Measurements from ENCODE around the gene OR2V2.

DNA sequence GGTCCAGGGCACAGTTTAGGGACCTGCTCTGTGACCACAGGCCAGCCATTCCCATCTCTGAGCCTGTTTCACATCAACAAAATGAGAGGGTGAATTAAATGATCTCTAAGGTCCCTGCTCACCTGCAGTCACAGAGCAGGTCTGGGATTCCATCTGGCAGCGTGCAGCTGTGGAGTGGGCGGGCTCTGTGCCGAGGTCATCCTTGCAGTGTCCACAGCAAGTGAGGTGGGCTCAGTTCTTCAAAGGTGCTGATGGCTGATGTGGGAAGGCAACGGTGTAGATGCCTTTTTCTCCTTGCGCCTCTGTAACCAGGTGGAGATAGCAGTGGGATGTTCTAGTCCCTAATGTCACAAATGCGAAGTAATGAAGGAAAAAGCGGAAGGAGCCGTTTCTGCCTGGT lies 28.3 kb upstream of the OR2V2 start:
- TF ChIP-seq, protein P1, sequence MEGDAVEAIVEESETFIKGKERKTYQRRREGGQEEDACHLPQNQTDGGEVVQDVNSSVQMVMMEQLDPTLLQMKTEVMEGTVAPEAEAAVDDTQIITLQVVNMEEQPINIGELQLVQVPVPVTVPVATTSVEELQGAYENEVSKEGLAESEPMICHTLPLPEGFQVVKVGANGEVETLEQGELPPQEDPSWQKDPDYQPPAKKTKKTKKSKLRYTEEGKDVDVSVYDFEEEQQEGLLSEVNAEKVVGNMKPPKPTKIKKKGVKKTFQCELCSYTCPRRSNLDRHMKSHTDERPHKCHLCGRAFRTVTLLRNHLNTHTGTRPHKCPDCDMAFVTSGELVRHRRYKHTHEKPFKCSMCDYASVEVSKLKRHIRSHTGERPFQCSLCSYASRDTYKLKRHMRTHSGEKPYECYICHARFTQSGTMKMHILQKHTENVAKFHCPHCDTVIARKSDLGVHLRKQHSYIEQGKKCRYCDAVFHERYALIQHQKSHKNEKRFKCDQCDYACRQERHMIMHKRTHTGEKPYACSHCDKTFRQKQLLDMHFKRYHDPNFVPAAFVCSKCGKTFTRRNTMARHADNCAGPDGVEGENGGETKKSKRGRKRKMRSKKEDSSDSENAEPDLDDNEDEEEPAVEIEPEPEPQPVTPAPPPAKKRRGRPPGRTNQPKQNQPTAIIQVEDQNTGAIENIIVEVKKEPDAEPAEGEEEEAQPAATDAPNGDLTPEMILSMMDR (IDR thresholded peaks at IDR 0.05): no peak
- no peak for TF ChIP-seq EZH2 (IDR thresholded peaks at IDR 0.05; ENCODE audit: borderline replicate concordance, insufficient read depth, low read depth, low read length, poor library complexity, severe bottlenecking)

Data from B cell (primary cell).